ENCODE data around the gene RBMS3. TPM values are rescaled to one million over a fixed set of nuclear protein-coding genes. Genes with fewer than 3 reads are reported as not detected.

The RBMS3 gene
- total and polyA plus RNA-seq, 2 of the 8 experiments (the other 6 are each of a cell fraction or from before 2014, with no cell fraction given): 3.7 to 6.9 TPM

DNA sequence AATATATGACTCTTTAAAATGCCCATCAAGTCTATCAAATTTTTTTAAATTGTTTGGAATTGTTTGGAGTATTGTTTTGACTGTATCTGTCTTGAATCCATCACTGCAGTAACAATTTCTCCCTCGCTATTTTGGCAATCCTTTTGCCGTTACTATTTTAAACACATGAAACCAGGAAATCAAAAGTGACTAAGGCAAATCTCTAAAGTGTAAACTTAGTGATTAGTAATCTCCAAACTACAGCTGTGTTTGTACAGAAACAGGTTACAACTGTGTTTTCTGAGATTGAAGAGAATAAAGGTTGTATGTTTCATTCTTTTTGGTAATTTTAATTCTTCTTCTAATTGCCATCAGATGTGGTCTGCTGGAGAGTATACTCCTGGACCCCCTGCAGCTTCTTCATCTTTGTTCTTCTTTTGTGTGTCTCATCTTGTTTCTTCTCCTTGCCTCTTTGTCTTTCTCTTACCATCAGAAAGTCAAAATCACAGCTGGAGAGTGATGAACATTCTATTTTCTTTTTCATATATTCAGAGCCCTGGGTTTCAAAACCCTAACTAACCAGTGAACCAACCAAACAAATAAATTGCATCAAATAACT is 465.4 kb downstream of the RBMS3 start (continued):
- no peak for TF ChIP-seq HDAC2 (IDR thresholded peaks at IDR 0.05; ENCODE audit: borderline replicate concordance in 1 of 2, low read depth in 2 of 2, low read length in 2 of 2)
